Right forelimb (tissue), 1 donor: ENCODE data around the gene METTL25.
A peak's percentile ranks its signal among the peaks of the same experiment; 100 is the strongest.
"Not testable (repeated sequence)": the region's sequence is repeated elsewhere in the genome, so short reads cannot be mapped to it uniquely, and the experiment has no call there.

ENCODE experiments used
- DNase-seq: peaks from one replicate; pipeline ENCODE4 v3.0.0-alpha.2; 2018

METTL25 gene

GRCh38 chr12:82358200-82359114 is at the start of gene METTL25, which contains the start of gene CCDC59:
Gene METTL25, plus strand, starts transcription at chr12:82358529. Its CDS starts 37 bp downstream, at chr12:82358566.
Gene CCDC59, minus strand, starts transcription at chr12:82358387. Its CDS starts 11 bp downstream, at chr12:82358376.
- DNase-seq = peak; percentile 99

GRCh38 chr12:82314406-82314892 is 43.9 kb upstream of the METTL25 start:
- DNase-seq = no peak

- no peak for DNase-seq
Measured at GRCh38 chr12:82319276-82319675, 39.1 kb upstream of the METTL25 start.

GRCh38 chr12:82325540-82326336 is 32.6 kb upstream of the METTL25 start:
- DNase-seq = no peak

GRCh38 chr12:82326905-82327503 is 31.3 kb upstream of the METTL25 start:
- DNase-seq = no peak

- DNase-seq = no peak
Measured at GRCh38 chr12:82327861-82328260, 30.5 kb upstream of the METTL25 start.

- no peak for DNase-seq
Measured at GRCh38 chr12:82329508-82329907, 28.8 kb upstream of the METTL25 start.

- DNase-seq = no peak
Measured at GRCh38 chr12:82350161-82350560, 8.2 kb upstream of the METTL25 start.

- no peak for DNase-seq
Measured at GRCh38 chr12:82351390-82351789, 6.9 kb upstream of the METTL25 start.

GRCh38 chr12:82357340-82357739 is 989 bp upstream of the METTL25 start:
- no peak for DNase-seq

GRCh38 chr12:82357845-82358199 is 507 bp upstream of the METTL25 start:
- DNase-seq = no peak

- DNase-seq = no peak
Measured at GRCh38 chr12:82359115-82359478, 768 bp downstream of the METTL25 start.

- not testable (repeated sequence) for DNase-seq
Measured at GRCh38 chr12:82360834-82361233, 2.5 kb downstream of the METTL25 start.

- no peak for DNase-seq
Measured at GRCh38 chr12:82361461-82361915, 3.2 kb downstream of the METTL25 start.

GRCh38 chr12:82363990-82364389 is 5.7 kb downstream of the METTL25 start:
- DNase-seq = no peak

GRCh38 chr12:82366197-82366596 is 7.9 kb downstream of the METTL25 start:
- no peak for DNase-seq

GRCh38 chr12:82375201-82375600 is 16.9 kb downstream of the METTL25 start:
- no peak for DNase-seq

- DNase-seq = no peak
Measured at GRCh38 chr12:82378997-82379396, 20.7 kb downstream of the METTL25 start.

GRCh38 chr12:82383930-82384552 is 25.7 kb downstream of the METTL25 start:
- DNase-seq = no peak

- no peak for DNase-seq
Measured at GRCh38 chr12:82398879-82399278, 40.5 kb downstream of the METTL25 start.

GRCh38 chr12:82400819-82401218 is 42.5 kb downstream of the METTL25 start:
- no peak for DNase-seq

- DNase-seq = no peak
Measured at GRCh38 chr12:82406651-82407050, 48.3 kb downstream of the METTL25 start.

- DNase-seq = no peak
Measured at GRCh38 chr12:82407481-82407880, 49.2 kb downstream of the METTL25 start.
